ENCODE data around the gene XPNPEP2.

The XPNPEP2 gene

DNA sequence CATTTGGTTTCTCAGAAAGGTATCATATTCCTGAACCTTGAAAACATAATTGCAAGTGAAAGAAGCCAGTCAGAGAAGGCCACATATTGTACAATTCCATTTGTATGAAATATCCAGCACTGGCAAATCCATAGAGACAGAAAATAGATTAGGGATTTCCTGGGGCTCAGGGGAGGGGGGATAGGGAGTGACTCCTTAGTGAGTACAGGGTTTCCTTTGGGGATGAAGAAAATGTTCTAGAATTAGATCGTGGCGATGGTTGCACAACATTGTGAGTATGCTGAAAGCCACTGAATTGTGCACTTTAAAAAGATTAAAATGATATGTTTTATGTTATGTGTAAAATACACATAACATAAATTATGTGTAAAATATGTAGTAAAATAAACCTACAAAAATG, 10.3 kb downstream of the XPNPEP2 start:
- no peak for DNase-seq (ENCODE audit: low read depth in 2 of 2)

DNA sequence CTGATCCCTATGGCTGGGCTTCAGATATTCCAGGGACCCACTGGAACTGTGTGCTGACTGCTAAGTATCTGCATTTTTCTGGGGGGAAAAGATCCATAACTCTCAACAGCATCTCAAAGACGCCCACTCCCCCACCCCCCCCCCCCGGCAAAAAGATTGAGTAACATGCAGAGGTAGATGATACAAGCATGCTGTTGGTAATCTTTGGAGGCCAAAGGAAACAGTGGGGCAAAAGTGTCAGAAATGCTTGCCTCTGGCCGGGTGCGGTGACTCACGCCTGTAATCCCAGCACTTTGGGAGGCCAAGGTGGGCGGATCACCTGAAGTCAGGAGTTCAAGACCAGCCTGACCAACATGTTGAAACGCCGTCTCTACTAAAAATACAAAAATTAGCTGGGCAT, 12.2 kb downstream of the XPNPEP2 start:
- DNase-seq (ENCODE audit: low read depth in 2 of 2), result no peak

DNA sequence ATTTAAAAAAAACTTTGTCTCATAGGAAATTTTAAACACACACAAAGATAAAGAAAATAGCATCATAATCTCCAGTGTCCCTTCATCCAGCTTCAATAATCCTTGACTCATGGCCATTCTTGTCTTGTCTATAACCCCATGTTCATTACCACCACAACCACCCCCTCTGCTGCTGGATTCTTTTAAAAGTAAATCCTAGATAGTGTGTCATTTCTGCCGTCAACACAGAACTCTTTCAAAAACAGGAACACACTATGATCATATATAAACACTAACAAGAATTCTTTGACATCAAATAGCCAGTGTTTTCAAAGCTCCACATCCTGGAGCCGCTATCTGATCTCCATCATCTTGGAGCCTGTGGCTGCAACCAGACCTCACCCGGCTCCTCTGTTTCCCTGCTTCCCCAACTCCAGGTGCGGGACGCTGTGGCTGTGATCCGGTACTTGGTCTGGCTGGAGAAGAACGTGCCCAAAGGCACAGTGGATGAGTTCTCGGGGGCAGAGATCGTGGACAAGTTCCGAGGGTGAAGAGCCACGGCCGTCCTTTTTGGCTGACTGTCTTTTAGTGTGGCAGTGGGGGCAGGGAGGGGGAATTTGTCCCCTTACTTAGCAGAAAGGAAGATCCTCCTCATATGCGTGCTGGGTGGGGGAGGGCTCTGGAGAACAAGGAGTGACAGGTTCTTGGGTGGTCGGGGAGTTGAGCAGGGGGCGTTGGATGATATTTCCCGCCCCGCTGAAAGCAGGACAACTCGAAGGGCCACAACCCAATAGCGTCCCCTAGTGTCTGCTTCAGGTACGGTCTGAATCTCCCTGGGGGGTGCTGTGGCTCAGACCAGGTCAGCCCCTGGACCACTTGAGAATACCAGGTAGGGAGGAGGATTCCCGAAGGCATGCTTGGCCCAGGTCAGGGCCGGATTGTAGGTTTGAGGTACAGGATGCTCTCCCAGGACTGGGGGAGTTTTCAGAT, 15.6 kb downstream of the XPNPEP2 start:
- no peak for DNase-seq (ENCODE audit: low read depth in 2 of 2)

DNA sequence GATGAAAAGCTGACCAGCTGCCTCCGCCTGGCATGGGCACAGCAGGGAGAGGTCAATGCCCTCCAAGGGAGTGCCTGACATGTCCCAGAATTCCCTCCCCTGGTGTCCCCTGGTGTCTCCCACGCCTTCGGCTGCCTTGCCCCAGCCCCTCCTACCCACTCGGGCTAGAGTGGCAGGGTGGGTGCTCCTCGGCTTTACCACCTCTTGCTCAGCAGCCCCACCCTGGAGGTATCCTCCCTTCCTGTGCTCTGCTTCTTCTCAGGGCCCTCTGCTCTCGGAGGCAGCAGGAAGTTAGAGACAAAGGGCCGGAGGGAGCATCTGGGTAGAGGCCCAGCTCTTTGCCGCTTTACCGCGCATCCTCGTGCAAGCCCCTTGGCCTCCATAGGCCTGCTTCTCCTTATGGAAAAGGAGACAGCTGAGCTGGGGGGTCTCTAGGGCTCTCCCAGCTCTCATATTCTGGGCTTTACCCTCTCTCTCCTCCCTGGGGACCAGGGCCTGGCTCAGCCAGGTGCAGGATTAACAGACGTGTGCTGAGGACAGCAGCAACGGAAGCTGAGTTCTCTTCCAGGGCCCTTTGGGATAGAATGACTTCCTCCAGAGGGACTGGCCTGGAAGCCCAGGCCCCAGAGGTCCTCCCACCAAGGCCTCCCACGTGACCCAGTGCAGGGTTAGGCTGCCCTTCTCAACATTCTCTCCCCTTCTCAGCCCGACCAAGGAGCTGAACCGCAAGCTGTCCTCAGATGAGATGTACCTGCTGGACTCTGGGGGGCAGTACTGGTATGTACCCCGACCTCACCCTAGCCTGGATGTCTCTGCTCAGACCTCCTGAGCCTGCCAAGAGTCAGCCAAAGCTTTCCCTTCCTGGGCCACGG, 17.2 kb downstream of the XPNPEP2 start:
- no peak for DNase-seq (ENCODE audit: low read depth in 2 of 2)

DNA sequence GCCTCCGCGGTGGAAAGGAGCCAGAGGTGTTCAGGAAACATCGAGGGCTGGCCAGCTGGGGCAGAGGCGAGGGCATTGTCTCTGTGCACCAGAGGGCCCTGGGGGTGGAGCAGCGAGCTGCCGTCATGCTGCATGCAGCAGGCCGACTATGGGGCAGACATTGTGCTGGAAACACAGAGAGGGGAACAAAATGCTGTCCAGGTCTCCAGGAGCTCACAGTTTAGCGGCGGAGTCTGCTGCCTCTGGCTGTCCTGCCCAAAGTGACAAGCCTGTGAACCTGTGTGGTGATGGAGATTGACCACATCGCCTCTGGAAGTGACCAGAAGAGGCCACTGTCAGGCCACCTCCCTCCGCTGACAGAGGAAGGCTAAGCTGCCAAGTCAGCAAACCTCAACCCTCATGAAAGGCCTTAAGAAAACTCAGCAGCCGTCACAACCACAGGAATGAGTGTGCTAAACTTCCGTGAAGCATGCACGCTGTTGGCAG, 20.8 kb downstream of the XPNPEP2 start:
- no peak for DNase-seq (ENCODE audit: low read depth in 2 of 2)

DNA sequence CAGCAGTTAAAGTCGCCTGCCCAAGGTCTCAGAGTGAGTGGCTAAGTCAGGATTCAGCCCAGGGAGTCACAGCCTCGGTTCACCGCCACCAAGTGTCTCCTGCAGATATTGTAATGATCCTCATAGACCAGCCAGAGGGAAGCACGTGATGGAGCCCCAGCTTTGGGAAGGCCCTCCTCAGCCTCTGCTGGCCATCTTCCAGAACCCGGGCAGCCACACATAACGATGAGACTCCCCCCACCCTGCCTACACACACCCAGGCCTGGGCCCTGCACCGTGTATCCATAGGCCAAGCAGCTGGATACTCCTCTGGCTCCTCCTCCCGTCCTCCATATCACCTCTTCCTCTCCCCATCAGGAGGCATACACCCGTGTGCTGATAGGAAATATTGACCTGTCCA, 21.4 kb downstream of the XPNPEP2 start:
- no peak for DNase-seq (ENCODE audit: low read depth in 2 of 2)

DNA sequence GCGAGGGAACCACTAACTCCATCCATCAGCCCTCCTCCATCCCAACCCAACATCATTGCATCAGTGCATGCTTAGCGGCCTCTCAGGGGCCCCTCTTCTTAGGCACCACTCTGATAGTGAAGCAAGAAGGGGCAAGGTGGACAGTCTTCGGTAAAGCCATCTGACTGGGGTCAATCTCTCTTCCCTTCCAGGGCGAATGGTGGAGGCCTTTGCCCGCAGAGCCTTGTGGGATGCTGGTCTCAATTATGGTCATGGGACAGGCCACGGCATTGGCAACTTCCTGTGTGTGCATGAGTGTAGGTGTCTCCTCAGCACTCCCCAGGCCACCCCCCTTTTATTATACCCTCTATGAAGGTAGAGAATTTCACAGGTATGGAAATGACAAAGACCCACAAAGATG, 22.2 kb downstream of the XPNPEP2 start:
- DNase-seq (ENCODE audit: low read depth in 2 of 2), result no peak

DNA sequence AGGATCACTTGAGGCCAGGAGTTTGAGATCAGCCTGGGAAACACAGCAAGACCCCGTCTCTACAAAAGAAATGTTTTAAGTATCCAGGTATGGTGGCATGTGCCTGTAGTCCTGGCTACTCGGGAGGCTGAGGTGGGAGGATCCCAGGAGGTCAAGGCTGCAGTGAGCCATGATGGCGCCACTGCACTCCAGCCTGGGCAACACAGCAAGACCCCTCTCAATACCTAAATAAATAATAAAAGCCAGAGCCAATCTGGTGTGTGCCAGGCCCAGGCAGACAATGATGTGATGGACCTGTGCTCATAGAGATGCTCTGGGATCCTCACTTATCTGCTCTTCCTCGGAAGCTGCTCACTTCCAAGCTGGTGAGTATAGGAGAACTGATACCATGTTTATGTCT, 22.8 kb downstream of the XPNPEP2 start:
- no peak for DNase-seq (ENCODE audit: low read depth in 2 of 2)

DNA sequence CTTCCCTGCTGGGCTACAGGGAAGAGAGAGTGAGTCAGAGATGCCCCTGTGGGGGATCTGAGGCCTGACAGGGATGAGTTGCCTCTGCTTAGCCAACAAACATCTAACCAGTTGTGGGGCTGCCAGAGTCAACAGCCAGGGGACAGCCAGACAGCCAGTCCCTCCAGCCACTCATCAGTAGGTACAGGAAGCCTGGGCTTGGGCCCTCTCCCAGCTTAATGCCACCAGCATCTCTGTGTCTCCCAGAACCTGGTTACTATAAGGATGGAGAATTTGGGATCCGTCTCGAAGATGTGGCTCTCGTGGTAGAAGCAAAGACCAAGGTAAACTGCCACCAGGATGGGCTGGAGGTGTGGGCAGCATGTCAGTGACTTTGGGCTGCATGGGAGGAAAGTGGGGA, 23.7 kb downstream of the XPNPEP2 start:
- DNase-seq (ENCODE audit: low read depth in 2 of 2), result no peak

DNA sequence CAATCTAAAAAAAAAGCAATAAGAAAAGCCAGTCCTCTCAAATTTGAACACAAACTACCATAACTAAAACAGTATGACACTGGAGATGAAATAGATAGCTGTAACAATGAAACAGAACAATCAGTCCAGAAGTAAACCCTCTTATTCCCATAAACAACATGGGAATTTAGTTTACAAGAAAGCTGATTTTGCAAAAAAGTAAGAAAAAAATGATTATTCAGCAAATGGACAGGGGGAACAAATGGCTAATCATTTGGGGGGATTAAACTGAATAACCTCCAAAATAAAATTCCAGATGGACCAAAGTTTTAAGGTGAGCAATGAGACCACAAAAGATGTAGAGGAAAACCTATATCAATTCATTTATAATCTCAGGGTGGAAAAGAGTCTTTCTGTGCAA, 24.9 kb downstream of the XPNPEP2 start:
- no peak for DNase-seq (ENCODE audit: low read depth in 2 of 2)

DNA sequence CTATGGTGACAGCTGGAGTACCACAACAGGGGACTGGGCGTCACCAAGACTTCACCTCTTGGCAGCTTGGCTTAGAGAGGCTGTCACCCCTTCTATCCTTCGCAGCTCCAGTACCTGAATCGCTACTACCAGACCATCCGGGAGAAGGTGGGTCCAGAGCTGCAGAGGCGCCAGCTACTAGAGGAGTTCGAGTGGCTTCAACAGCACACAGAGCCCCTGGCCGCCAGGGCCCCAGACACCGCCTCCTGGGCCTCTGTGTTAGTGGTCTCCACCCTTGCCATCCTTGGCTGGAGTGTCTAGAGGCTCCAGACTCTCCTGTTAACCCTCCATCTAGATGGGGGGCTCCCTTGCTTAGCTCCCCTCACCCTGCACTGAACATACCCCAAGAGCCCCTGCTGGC, 29.4 kb downstream of the XPNPEP2 start:
- no peak for DNase-seq (ENCODE audit: low read depth in 2 of 2)

DNA sequence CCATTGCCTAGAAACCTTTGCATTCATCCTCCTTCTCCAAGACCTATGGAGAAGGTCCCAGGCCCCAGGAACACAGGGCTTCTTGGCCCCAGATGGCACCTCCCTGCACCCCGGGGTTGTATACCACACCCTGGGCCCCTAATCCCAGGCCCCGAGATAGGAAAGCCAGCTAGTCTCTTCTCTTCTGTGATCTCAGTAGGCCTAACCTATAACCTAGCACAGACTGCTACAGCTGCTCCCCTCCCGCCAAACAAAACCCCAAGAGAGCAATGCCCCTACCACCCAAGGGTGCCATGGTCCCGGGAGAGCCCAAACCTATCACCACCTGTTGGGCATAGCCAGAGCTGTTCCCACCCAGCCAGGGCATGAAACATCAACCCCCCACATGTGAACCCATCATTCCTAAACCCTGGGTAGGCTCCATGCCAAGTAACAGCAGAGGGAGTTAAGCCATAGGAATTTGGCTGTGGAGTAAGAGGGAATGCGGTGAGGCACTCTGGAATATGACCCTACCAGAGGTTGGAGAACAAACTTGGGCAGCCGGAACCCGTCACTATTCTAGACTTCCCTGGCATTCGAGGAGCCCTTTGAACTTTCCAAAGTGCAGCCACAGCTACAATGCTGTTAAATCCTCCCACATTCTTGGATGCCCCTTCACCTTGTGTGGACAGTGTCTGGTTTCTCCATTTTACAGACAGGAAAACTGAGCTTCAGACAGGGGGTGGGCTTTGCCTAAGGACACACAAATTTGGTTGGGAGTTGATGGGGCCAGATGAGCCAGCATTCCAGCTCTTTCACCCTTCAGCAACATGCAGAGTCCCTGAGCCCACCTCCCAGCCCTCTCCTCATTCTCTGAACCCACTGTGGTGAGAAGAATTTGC, 30.0 kb downstream of the XPNPEP2 start:
- DNase-seq (ENCODE audit: low read depth in 2 of 2), result no peak

DNA sequence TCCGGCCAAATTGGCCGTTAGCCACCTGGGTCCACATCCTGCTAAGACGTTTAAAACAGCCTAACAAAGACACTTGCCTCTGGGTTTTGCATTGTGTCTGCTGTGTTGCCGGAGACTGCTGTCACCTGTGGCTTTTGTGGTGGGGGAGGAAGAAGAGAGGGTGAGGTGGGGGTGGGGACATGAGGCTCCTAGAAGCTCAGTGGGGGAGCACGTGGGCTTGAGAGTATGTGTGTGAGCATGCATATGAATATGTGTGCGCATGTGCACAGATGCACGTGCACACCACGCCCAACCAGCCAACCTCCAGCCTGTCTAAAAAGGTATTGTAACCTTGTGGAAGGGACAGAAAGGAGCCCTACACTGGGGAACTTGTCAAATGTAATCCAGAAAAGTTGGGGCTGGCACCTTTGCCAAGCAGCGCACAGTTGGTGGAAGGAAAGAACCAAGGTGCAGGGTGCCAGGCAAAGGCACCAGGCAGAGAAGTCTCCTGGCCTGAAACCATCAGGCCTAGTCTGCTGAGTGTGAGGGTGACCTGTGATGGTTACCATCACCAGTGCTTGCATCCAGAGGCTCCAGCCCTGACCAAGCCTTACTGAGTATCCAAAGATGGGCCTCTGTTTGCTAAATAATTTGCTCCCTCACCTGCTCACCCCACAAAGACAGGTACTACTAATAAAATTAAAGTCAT, 30.8 kb downstream of the XPNPEP2 start:
- peak; percentile 47 to 62 for DNase-seq (ENCODE audit: low read depth in 2 of 2)

DNA sequence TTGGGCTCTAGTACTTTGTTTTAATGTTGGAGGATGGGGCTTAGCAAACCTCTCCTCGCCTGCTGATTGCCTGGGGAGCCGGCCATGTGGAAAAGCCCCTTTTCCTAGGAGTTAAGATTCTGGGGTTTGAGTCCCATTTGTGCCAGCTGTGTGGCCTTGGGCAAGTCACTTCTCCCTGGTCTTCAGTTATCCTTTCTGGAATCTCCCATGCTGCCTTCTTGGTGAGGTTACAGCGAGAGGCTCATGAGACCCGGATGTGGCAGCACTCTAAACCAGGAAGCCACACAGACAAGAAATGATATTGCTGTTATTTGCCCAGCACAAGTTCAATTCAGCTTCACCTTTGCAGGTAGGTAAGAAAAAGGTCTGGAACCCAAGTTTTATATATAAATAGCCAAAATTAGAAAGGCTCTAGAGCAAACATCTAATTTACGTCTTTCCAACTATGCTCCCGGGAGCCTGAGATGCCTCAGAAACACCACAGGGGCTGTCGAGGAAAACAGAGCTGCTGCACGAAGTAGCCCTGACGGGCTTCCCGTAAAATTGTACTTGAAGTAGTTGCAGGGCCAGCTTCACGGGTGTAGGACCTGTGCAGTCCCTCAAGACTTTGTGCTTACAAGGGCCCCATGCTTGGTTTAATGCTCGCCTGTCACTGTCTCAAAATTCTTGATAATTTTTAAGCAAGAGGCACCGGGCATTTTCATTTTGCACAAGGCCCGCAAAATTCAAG, 32.7 kb downstream of the XPNPEP2 start:
- no peak for DNase-seq (ENCODE audit: low read depth in 2 of 2)

DNA sequence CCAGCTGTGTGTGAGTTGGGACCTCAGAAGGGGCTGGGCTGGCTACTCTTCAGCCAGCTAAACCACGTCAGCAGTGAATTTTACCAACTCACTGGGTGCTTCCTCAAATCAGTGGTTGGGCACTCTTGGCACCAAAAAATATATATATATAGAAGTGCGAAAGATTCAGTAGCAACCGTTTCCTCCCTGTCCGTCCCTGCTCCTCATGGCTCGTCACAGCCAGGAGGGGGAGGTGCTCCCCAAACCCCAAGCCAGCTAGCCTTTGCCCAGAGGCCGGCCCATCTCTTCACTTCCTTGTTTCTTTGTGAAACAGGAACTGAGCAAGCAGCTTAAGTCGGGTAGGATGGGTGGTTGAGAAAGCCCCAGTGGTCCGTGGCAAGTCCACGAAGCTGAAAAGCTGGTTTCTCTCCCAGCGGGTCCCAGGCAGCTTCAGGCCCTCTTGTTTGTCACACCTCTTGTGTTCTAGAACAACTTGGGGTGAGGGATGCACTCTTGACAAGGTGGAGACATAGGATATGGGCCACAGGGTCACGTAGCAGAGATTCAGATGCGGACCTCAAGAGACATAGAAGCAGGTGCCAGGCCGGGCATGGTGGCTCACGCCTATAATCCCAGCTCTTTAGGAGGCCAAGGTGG, 34.1 kb downstream of the XPNPEP2 start:
- DNase-seq (ENCODE audit: low read depth in 2 of 2), result no peak

DNA sequence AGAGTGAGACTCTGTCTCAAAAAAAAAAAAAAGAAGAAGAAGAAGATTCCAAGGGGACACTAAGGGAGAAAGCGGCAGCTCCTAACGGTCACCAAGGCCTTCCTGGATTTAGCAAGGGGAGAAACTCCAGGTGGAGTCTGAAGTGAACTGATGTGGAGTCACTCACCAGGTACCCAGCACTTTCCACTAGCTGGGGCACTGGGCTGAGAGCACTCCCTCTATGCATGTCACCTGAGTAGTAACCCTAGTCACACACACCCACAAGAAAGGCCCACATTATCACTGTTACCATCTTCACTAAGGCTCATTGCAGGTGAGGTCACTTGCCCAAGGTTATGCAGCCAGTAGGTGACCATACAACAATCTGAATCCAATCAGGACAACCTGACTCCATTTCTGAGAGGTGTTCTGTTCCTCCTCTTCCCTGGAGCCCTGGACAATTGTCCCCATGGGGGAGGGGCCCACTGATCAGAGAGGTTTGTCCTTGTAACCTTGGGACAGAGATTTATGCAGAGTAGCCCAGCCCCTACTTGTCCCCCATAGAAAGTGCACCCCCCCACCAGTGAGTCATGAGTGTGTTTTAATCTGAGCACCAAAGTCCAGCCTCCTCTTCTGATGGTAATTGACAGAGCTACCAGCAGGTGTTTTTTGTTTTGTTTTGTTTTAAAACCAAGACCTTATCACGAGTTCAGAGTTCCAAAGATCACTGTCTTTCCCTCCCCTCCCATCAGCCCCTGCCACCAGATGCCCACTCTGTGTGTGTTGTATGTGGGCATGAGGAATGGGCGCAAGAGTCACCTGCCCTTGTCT, 35.1 kb downstream of the XPNPEP2 start:
- no peak for DNase-seq (ENCODE audit: low read depth in 2 of 2)

DNA sequence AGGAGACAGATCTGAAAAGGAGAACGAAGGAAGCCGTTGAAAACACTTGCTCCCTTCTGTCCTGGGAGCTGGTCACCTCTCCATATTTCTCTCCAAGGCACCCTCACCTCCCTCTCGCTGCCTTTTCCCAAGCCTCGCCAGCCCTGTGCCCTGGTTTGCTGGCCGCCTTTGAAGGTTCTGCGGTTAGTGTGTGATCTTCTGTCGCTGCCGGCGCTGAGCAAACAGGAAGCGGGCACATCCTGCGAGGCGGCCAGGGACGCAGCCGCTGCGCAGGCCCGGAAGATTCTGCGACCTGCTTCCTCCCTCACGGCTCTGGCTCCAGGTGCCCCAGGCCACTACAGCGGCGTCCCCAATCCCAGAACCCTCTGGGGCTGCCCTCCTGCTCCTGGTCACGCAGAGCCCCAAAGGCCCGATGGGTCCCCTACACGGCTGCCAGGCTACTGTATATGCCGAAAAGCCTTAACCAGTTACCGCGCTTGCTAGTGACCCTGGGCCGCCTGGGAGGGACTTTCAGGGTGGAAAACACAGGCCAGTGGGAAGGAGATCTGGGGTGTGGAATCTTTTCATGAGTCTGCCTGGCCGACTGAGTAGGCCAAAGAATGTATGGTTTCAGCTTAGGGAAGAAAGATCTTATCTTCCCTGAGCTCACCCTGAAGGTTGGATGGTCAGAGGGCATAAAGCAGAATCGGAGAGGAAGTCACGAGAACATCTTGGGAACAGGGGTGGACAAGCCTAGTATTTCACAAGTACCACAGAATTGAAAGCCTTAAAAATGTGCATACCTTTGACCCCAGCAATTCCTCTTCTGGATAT, 38.6 kb downstream of the XPNPEP2 start:
- DNase-seq (ENCODE audit: low read depth in 2 of 2), result peak; percentile 46 to 47

DNA sequence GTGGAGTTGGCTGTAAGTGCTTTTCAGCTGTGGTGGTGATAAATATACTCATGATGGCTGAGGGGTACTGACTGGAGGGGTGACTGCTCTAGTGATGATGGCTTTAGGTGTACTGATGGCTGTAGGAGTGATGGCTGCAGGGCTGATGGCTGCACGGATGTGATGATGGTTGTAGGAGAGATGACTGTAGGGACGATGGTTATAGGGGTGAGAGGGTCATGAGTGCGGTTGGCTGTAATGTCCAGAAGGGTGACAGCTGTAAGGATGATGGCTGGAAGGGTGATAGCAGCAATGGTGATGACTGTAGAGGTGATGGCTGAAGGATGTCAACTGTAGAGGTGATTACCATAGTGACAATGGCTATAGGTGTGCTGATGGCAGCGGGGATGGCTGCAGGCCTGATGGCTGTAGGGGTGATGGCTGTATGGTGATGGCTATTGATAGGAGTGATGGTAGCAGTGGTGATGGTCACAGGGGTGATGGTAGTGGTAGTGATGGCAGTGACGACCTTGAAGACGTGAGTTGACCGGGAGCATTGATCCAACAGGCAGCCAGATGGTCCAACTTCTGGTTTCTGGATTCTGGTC, 40.4 kb downstream of the XPNPEP2 start:
- DNase-seq (ENCODE audit: low read depth in 2 of 2), result no peak
